Thyroid gland (tissue), 4 donors: ENCODE data around the gene CTSH. TPM values are rescaled to one million over a fixed set of nuclear protein-coding genes. Genes with fewer than 3 reads are reported as not detected.
A peak's percentile ranks its signal among the peaks of the same experiment; 100 is the strongest.

Experiments used
- DNase-seq, 2 donors: peaks; one replicate each; pipeline ENCODE4 v3.0.0-alpha.2; 2019
- H3K27ac ChIP-seq, 3 donors: fragments of 200-600 bp; sonication (generic); 1 replicate in 2 of 3; 2 replicates in 1 of 3; pipeline ENCODE4 v1.5.1; 2016 to 2019; ENCODE audit warnings: mild to moderate bottlenecking in 1 of 3, moderate library complexity in 1 of 3
- H3K27me3 ChIP-seq: fragments of 200-600 bp; sonication (generic); one replicate; pipeline ENCODE4 v1.5.1; 2019
- H3K36me3 ChIP-seq, 2 donors: fragments of 200-600 bp; sonication (generic); one replicate each; pipeline ENCODE4 v1.5.1; 2016 to 2019
- H3K4me1 ChIP-seq, 2 donors: fragments of 200-600 bp; sonication (generic); one replicate each; pipeline ENCODE4 v1.5.1; 2017 to 2019
- H3K4me3 ChIP-seq, 3 donors: fragments of 200-600 bp; sonication (generic); replicated peaks in 1 of 3; 1 replicate in 2 of 3; 2 replicates in 1 of 3; pipeline ENCODE4 v1.5.1; 2016; ENCODE audit warnings: mild to moderate bottlenecking in 1 of 3
- H3K9me3 ChIP-seq: fragments of 200-600 bp; sonication (generic); one replicate; pipeline ENCODE4 v1.5.1; 2017
- POLR2A ChIP-seq, 2 donors: fragments of 450-650 bp; IDR thresholded peaks; one replicate each; pipeline ENCODE4 v1.6.1; 2017; ENCODE audit warnings: antibody characterized with exemption in 2 of 2, mild to moderate bottlenecking in 2 of 2, moderate library complexity in 1 of 2
- WGBS, 2 donors: methylation state at CpG; one replicate each; pipeline ENCODE4 v1.1.5; 2017; 5-methylcytosine and 5-hydroxymethylcytosine counted together
- intact Hi-C: fragments of 100-400 bp; cut with DNase I; formaldehyde crosslinking; loops from one replicate; pipeline ENCODE4 v1.15.1; 2023
- total RNA-seq, 4 donors: library from RNA; depleted of rRNA; stranded (reverse); fragments of >200 nt; gene quantifications; one replicate each; pipeline ENCODE4 v1.2.3, GENCODE V29; 2016
- TF ChIP-seq, protein P1 (sequence below), 6 experiments: fragments of 200-600 bp in 3 of 6; fragments of 450-650 bp in 3 of 6; sonication (generic) in 3 of 6; IDR thresholded peaks; one replicate each; pipeline ENCODE4 v1.5.1; 2016 to 2019; ENCODE audit warnings: antibody characterized with exemption in 6 of 6, mild to moderate bottlenecking in 2 of 6, inconsistent platforms in 1 of 6, moderate library complexity in 1 of 6

CTSH gene
- total RNA-seq, 4 donors from 2014 or later: 91.1 to 123 (median 110) TPM

DNA sequence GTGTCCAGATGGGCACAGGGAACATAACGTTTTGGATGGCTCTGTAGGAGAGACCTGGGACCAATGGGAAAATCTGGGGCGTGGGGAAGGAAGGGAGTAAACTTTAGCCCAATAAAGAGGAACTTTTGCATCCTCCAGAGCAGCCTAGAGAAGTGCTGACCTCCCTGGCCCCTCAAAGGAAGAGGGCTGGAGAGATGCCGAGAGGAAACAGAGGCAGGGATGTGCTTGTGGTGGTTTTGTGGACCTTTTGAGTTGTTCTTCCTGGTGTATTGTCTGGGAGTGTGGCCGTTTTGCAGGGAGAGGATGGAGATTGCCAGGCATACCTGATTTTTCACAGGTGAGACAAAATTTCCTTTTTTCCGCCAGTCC is 10.2 kb downstream of the CTSH start:
- no peaks in the 10 kb centered on the region for H3K9me3 ChIP-seq
- H3K36me3 ChIP-seq: no peaks in the 10 kb centered on the region
- H3K27ac ChIP-seq: no peak overlapping the region
- WGBS, 2 donors: 73 to 83% methylated on average over 5 of the region's 5 CpGs
- peaks cover 0 to 15% of the 10 kb centered on the region in 2 donors for H3K4me1 ChIP-seq
- TF ChIP-seq, protein P1, sequence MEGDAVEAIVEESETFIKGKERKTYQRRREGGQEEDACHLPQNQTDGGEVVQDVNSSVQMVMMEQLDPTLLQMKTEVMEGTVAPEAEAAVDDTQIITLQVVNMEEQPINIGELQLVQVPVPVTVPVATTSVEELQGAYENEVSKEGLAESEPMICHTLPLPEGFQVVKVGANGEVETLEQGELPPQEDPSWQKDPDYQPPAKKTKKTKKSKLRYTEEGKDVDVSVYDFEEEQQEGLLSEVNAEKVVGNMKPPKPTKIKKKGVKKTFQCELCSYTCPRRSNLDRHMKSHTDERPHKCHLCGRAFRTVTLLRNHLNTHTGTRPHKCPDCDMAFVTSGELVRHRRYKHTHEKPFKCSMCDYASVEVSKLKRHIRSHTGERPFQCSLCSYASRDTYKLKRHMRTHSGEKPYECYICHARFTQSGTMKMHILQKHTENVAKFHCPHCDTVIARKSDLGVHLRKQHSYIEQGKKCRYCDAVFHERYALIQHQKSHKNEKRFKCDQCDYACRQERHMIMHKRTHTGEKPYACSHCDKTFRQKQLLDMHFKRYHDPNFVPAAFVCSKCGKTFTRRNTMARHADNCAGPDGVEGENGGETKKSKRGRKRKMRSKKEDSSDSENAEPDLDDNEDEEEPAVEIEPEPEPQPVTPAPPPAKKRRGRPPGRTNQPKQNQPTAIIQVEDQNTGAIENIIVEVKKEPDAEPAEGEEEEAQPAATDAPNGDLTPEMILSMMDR (IDR thresholded peaks at IDR 0.05): no peak
- no peak for TF ChIP-seq POLR2A (IDR thresholded peaks at IDR 0.05)
- no peaks in the 10 kb centered on the region for H3K27me3 ChIP-seq
- no peak overlapping the region for H3K4me3 ChIP-seq
- DNase-seq: no peak
- intact Hi-C loops: no loop called here

DNA sequence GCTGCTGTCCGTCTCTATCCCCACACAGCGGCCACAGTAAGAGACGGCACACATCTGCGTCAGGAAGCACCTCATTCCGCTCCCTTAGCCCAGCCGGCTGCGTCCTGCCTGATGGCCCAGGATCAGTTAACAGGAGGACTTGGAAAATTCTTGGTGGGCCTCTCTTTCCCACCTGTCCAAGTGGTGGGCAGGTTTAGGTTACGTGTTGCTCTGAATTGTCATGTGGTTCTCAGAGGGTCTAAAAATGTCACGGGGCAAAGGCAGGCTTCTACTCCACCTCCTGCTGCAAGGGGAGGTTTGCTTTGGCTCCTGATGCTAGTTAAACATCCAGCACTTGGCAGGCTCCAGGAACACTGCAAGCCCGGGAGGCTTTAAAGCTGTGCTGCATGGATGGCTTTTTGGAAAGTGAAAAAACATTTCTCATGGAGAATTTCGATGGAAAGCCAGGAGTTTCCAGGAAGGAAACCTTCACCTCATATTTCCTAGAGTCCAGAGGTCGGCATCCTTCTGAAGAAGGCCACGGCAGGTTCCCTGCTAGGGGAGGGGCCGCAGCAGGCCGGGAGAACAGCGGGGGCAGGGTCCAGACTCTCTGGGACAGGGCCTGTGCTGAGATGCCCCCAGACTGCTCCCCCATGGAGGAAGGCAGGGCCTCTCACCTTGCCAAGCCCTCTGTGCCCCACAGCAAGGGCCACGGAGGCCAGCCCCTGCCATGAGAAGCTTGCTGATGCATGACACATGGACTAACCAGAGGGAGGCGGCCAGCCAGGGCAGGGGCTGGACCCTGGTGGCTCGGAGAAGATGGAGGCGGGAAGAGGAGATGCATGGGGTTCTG is 10.8 kb downstream of the CTSH start:
- peak; percentile 49 to 66 for DNase-seq
- peaks cover 0 to 15% of the 10 kb centered on the region in 2 donors for H3K4me1 ChIP-seq
- peak overlapping the region in 1 of 3 donors; percentile 41 for H3K27ac ChIP-seq
- no peaks in the 10 kb centered on the region for H3K27me3 ChIP-seq
- H3K9me3 ChIP-seq: no peaks in the 10 kb centered on the region
- H3K4me3 ChIP-seq: no peak overlapping the region
- intact Hi-C loops: no loop called here
- TF ChIP-seq, protein P1 (IDR thresholded peaks at IDR 0.05): no peak
- TF ChIP-seq POLR2A (IDR thresholded peaks at IDR 0.05): no peak
- WGBS, 2 donors: 51 to 57% methylated on average over 16 to 20 of the region's 20 CpGs
- H3K36me3 ChIP-seq: no peaks in the 10 kb centered on the region

DNA sequence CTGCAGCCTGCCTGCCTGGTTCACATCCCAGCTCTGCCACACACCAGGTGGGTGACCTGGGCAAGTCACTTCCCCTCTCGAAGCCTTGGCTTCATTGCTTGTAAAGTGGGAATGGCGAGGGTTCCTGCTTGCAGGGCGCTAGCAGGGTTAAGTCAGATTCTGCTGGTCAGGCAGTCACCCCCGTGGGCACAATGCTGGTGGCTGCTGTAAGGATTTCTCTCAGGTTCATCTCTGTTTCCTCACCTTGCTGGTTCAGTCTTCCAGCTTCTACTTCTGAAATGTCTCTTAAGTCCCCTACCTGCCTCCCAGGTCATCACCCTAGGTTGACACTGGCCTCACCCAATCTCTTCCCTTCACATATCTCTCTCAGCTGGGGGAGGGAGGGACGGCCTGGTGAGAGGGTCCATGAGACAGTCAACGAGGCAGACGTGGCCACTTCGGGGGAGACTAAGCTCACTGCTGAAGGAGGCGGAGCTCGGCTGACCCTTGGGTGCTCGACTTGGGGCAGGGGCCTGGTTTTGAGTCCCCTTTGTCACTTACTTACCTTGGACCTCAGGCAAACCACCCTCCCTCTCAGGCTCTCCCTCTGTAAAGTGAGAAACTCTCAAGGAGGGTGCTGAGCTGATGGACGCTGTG is 11.5 kb downstream of the CTSH start:
- Histone ChIP-seq H3K36me3 (no peaks in the 10 kb centered on the region), H3K27me3 (no peaks in the 10 kb centered on the region), H3K9me3 (no peaks in the 10 kb centered on the region), H3K4me1 (peaks cover 0 to 15% of the 10 kb centered on the region in 2 donors), H3K27ac (no peak overlapping the region), H3K4me3 (no peak overlapping the region)
- TF ChIP-seq POLR2A (IDR thresholded peaks at IDR 0.05): no peak
- TF ChIP-seq, protein P1 (IDR thresholded peaks at IDR 0.05): no peak
- DNase-seq: no peak
- intact Hi-C loops: no loop called here
- 76 to 80% methylated on average over 9 to 12 of the region's 12 CpGs for WGBS, 2 donors

DNA sequence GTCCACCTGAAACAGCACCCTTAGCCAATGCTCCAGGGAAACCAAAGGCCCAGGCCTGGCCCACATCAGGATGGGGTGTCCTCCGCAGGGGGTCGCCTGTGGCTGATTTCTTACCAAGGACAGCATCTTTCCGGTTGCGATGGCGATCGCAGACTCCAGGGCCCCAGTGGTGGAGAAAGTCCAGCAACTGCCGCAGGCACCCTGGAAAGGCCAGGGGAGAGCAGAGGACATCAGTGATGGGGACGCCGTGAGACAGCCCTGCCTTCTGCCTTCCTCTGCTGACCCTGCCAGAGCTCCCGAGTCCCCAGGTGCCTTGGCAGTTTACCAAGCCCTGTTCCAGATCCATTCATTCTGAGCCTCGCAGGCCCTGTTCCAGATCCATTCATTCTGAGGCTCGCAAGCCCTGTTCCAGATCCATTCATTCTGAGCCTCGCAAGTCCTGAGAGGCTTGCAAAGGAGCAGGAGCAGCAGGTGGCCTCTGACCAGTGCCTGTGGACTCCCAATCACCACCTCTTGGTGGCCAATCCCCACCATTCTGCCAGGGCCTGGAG is 12.5 kb downstream of the CTSH start:
- WGBS, 2 donors: 76 to 85% methylated on average over 4 to 13 of the region's 13 CpGs
- no peak overlapping the region for H3K27ac ChIP-seq
- peaks cover 0 to 11% of the 10 kb centered on the region in 2 donors for H3K4me1 ChIP-seq
- no peak for DNase-seq
- no peak overlapping the region for H3K4me3 ChIP-seq
- H3K36me3 ChIP-seq: no peaks in the 10 kb centered on the region
- H3K27me3 ChIP-seq: no peaks in the 10 kb centered on the region
- no peak for TF ChIP-seq POLR2A (IDR thresholded peaks at IDR 0.05)
- TF ChIP-seq, protein P1 (IDR thresholded peaks at IDR 0.05): no peak
- no peaks in the 10 kb centered on the region for H3K9me3 ChIP-seq
- intact Hi-C loops: no loop called here
